B cell (primary cell): ENCODE measurements around the gene HSPB6.

Source experiments
- EZH2 ChIP-seq: IDR thresholded peaks from 2 replicates; pipeline ENCODE4 v1.6.1; 2012; ENCODE audit warnings: borderline replicate concordance, low read depth, mild to moderate bottlenecking, moderate library complexity, low read length; ENCODE audit not compliant: insufficient read depth, poor library complexity, severe bottlenecking
- TF ChIP-seq, protein P1 (sequence below): fragments of 200-600 bp; IDR thresholded peaks from one replicate; pipeline ENCODE4 v1.8.0; 2022; ENCODE audit warnings: antibody characterized with exemption, mild to moderate bottlenecking

DNA sequence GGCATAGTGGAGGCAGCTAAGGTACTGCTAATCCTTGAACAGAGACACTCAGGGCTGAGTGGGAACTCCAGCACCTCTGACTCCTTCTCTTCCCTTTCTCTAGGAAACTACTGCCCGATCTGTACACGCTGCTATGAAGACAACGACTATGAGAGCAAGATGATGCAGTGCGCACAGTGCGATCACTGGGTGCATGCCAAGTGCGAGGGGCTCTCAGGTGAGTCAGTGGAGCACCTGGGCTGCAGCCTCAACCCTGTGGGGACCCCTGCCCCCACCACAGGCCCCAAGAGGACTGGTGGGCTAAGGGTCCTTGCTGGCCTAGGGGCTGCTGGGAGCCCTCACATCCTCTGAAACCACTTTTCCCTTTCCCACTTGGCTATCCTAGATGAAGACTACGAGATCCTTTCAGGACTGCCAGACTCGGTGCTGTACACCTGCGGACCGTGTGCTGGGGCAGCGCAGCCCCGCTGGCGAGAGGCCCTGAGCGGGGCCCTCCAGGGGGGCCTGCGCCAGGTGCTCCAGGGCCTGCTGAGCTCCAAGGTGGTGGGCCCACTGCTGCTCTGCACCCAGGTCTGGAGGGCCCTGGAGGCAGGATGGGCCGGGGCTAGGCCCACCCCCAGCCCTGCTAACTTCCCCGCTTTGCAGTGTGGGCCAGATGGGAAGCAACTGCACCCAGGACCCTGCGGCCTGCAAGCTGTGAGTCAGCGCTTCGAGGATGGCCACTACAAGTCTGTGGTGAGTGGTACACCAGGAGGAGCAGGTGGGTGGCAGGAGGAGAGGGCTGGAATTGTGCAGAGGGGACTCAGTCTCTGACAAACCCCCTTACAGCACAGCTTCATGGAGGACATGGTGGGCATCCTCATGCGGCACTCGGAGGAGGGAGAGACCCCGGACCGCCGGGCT is 29.5 kb downstream of the HSPB6 start:
- TF ChIP-seq, protein P1, sequence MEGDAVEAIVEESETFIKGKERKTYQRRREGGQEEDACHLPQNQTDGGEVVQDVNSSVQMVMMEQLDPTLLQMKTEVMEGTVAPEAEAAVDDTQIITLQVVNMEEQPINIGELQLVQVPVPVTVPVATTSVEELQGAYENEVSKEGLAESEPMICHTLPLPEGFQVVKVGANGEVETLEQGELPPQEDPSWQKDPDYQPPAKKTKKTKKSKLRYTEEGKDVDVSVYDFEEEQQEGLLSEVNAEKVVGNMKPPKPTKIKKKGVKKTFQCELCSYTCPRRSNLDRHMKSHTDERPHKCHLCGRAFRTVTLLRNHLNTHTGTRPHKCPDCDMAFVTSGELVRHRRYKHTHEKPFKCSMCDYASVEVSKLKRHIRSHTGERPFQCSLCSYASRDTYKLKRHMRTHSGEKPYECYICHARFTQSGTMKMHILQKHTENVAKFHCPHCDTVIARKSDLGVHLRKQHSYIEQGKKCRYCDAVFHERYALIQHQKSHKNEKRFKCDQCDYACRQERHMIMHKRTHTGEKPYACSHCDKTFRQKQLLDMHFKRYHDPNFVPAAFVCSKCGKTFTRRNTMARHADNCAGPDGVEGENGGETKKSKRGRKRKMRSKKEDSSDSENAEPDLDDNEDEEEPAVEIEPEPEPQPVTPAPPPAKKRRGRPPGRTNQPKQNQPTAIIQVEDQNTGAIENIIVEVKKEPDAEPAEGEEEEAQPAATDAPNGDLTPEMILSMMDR, result no peak
- TF ChIP-seq EZH2, result no peak
